ENCODE measurements around the gene MLLT10.
"Not testable (repeated sequence)": the region's sequence is repeated elsewhere in the genome, so short reads cannot be mapped to it uniquely, and the experiment has no call there.

The MLLT10 gene

DNA sequence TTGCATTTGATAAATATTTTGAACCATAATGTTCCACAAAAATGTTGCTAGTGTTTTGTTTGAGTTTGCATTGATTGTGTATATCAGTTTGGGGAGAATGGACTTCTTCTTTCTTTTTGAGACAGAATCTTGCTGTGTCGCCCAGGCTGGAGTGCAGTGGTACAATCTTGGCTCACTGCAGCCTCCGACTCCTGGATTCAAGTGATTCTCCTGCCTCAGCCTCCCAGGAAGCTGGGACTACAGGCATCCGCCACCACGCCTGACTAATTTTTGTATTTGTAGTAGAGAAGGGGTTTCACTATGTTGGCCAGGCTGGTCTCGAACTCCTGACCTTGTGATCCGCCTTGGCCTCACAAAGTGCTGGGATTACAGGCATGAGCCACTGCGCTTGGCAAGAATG lies 25.0 kb downstream of the MLLT10 start:
- H3K9ac ChIP-seq (ENCODE audit: low read length); H3K27ac ChIP-seq (ENCODE audit: low read depth, low read length); H3K9me3 ChIP-seq (ENCODE audit: control insufficient read depth, insufficient read depth, low read depth, low read length); H3K4me1 ChIP-seq (ENCODE audit: control insufficient read depth, insufficient read depth, low read length); H3K27me3 ChIP-seq (ENCODE audit: control insufficient read depth, insufficient read depth, low read length); H3K4me3 ChIP-seq (ENCODE audit: low read depth, low read length): not testable (repeated sequence)
- H3K36me3 ChIP-seq (ENCODE audit: control insufficient read depth, insufficient read depth, low read length), result peaks cover 56% of the 10 kb centered on the region

DNA sequence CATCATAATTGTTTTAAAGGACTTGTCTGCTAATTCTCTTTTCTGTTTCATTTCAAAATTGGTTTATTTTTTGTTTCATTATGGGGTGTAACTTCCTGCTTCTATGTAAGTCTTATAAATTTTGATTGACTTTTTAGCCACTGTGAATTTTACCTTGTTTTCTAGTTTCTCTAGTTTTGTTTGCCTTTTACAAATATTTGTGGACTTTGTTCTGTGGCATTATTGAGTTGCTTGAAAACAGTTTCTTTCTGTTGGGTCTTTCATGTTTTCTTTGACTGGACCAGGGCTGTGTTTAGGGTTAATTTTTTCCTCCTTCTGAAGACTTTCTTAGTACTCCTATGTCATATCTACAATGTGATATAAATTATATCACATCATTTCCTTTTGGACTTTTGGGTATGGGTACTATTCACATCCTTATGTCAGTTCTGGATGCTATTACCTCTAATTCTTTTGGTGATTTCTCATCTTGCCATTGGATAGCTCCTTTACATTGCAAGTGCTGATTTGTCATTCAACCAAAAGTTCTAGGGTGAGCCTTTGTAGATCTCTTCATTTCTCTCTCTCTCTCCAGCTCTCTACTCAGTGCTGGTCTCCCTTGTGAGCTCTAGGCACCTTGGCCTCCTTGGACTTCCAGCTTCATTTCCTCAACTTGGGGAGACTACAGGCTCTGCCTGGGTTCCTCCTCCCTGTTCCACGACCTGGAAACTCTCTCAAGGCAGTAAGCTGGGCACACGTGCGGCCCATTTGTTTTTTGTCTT lies 36.9 kb downstream of the MLLT10 start:
- Histone ChIP-seq H3K9ac (ENCODE audit: low read length) (no peak overlapping the region), H3K27ac (ENCODE audit: low read depth, low read length) (no peak overlapping the region), H3K36me3 (ENCODE audit: control insufficient read depth, insufficient read depth, low read length) (0 out of 2 replicates have a peak, but pooled peaks cover 11% of the 10 kb centered on the region), H3K4me1 (ENCODE audit: control insufficient read depth, insufficient read depth, low read length) (peaks cover 12% of the 10 kb centered on the region; the same call in 1 of the 2 replicates), H3K9me3 (ENCODE audit: control insufficient read depth, insufficient read depth, low read depth, low read length) (no peaks in the 10 kb centered on the region), H3K27me3 (ENCODE audit: control insufficient read depth, insufficient read depth, low read length) (no peaks in the 10 kb centered on the region), H3K4me3 (ENCODE audit: low read depth, low read length) (no peak overlapping the region)

DNA sequence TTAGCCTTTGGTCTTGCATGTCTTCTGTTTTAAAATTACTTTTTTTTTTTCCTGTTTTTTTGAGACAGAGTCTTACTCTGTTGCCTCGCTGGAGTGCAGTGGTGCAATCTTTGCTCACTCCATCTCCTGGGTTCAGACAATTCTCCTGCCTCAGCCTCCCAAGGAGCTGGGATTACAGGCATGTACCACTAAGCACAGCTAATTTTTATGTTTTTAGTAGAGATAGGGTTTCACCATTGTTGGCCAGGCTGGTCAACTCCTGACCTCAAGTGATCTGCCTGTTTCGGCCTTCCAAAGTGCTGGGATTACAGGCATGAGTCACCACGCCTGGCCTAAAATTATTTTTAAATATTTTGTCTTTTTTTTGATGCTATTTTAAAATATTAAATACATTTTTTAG lies 38.5 kb downstream of the MLLT10 start:
- no peaks in the 10 kb centered on the region for H3K27me3 ChIP-seq (ENCODE audit: control insufficient read depth, insufficient read depth, low read length)
- no peak overlapping the region for H3K4me3 ChIP-seq (ENCODE audit: low read depth, low read length)
- H3K9ac ChIP-seq (ENCODE audit: low read length), result no peak overlapping the region
- H3K9me3 ChIP-seq (ENCODE audit: control insufficient read depth, insufficient read depth, low read depth, low read length), result no peaks in the 10 kb centered on the region
- peaks cover 9% of the 10 kb centered on the region; the same call in 1 of the 2 replicates for H3K36me3 ChIP-seq (ENCODE audit: control insufficient read depth, insufficient read depth, low read length)
- 0 out of 2 replicates have a peak, but pooled peaks cover 8% of the 10 kb centered on the region for H3K4me1 ChIP-seq (ENCODE audit: control insufficient read depth, insufficient read depth, low read length)
- no peak overlapping the region for H3K27ac ChIP-seq (ENCODE audit: low read depth, low read length)

DNA sequence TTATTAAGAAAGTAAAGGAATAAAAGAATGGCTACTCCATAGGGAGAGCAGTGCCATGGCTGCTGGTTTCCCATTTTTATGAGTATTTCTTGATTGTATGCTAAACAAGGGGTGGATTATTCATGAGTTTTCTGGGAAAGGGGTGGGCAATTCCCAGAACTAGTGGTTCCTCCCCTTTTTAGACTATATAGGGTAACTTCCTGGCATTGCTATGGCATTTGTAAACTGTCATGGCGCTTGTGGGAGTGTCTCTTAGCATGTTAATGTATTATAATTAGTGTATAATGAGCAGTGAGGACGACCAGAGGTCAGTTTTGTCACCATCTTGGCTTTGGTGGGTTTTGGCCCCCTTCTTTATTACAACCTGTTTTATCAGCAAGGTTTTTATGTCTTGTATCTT lies 40.5 kb downstream of the MLLT10 start:
- not testable (repeated sequence) for H3K9me3 ChIP-seq (ENCODE audit: control insufficient read depth, insufficient read depth, low read depth, low read length); H3K36me3 ChIP-seq (ENCODE audit: control insufficient read depth, insufficient read depth, low read length); H3K27me3 ChIP-seq (ENCODE audit: control insufficient read depth, insufficient read depth, low read length); H3K27ac ChIP-seq (ENCODE audit: low read depth, low read length); H3K9ac ChIP-seq (ENCODE audit: low read length); H3K4me3 ChIP-seq (ENCODE audit: low read depth, low read length); H3K4me1 ChIP-seq (ENCODE audit: control insufficient read depth, insufficient read depth, low read length)

DNA sequence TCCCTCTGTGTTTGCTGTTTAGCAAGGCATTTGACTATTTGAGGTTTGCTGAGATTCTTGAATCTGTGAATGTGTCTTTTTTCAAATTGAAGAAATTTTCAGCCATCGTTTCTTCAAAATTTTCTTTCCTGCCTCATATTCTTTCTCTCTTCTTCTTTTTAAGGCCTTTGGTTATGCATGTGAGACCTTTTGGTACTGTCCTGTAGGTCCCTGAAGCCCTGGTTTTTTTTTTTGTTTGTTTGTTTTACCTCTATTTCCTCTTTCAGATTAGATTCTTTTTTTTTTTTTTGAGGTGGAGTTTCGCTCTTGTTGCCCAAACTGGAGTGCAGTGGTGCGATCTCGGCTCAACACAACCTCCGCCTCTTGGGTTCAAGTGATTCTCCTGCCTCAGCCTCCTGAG lies 45.3 kb downstream of the MLLT10 start:
- no peaks in the 10 kb centered on the region for H3K27me3 ChIP-seq (ENCODE audit: control insufficient read depth, insufficient read depth, low read length)
- H3K4me3 ChIP-seq (ENCODE audit: low read depth, low read length), result no peak overlapping the region
- peaks cover 3% of the 10 kb centered on the region; the same call in 1 of the 2 replicates for H3K9me3 ChIP-seq (ENCODE audit: control insufficient read depth, insufficient read depth, low read depth, low read length)
- H3K36me3 ChIP-seq (ENCODE audit: control insufficient read depth, insufficient read depth, low read length), result peaks cover 8% of the 10 kb centered on the region
- no peak overlapping the region for H3K27ac ChIP-seq (ENCODE audit: low read depth, low read length)
- H3K4me1 ChIP-seq (ENCODE audit: control insufficient read depth, insufficient read depth, low read length), result no peaks in the 10 kb centered on the region
- no peak overlapping the region for H3K9ac ChIP-seq (ENCODE audit: low read length)

DNA sequence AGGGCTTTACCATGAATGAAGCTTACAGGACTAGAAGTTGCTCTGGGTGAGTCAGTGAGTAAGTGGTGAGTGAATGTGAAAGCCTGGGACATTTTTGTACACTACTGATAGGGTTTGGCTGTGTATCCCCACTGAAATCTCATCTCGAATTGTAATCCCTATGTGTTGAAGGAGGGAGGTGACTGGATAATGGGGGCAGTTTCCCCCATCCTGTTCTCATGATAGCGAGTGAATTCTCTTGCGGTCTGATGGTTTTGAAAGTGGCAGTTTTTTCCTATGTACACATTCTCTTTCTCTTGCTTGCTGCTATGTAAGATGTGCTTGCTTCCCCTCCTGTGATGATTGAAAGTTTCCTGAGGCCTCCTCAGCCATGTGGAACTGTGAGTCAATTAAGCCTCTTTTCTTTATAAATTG lies 47.4 kb downstream of the MLLT10 start:
- H3K27ac ChIP-seq (ENCODE audit: low read depth, low read length); H3K9me3 ChIP-seq (ENCODE audit: control insufficient read depth, insufficient read depth, low read depth, low read length); H3K27me3 ChIP-seq (ENCODE audit: control insufficient read depth, insufficient read depth, low read length); H3K4me1 ChIP-seq (ENCODE audit: control insufficient read depth, insufficient read depth, low read length); H3K9ac ChIP-seq (ENCODE audit: low read length); H3K36me3 ChIP-seq (ENCODE audit: control insufficient read depth, insufficient read depth, low read length); H3K4me3 ChIP-seq (ENCODE audit: low read depth, low read length): not testable (repeated sequence)

DNA sequence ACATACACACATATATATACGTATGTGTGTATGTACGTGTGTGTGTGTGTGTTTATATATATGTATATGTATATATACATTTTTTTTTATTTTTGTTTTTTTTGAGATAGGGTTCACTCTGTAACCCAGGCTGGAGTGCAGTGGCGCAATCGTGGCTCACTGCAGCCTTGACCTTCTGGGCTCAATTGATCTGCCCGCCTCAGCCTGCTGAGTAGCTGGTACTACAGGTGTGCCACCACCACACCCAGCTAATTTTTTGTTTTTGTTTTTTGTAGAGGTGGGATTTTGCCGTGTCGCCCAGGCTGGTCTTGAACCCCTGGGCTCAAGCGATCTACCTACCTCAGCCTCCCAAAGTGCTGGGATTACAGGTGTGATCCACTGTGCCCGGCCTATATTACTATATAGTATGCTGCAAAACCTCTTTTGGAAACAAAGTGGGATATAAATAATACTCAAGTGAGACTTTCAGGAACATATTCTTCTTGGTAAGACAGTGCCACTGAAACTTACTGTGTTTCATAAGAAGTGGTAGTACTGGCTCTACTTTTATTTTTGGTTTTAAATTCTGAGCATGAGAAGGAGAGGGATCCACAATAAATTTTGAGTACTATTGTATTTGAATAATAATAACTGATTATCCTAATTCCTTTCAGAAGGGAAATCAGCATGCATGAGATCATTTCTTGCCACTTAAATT lies 51.0 kb downstream of the MLLT10 start:
- H3K36me3 ChIP-seq (ENCODE audit: control insufficient read depth, insufficient read depth, low read length), result peaks cover 22% of the 10 kb centered on the region
- no peaks in the 10 kb centered on the region for H3K4me1 ChIP-seq (ENCODE audit: control insufficient read depth, insufficient read depth, low read length)
- H3K9ac ChIP-seq (ENCODE audit: low read length), result no peak overlapping the region
- no peak overlapping the region for H3K4me3 ChIP-seq (ENCODE audit: low read depth, low read length)
- H3K27ac ChIP-seq (ENCODE audit: low read depth, low read length), result no peak overlapping the region
- no peaks in the 10 kb centered on the region for H3K27me3 ChIP-seq (ENCODE audit: control insufficient read depth, insufficient read depth, low read length)
- peaks cover 3% of the 10 kb centered on the region; the same call in 1 of the 2 replicates for H3K9me3 ChIP-seq (ENCODE audit: control insufficient read depth, insufficient read depth, low read depth, low read length)

DNA sequence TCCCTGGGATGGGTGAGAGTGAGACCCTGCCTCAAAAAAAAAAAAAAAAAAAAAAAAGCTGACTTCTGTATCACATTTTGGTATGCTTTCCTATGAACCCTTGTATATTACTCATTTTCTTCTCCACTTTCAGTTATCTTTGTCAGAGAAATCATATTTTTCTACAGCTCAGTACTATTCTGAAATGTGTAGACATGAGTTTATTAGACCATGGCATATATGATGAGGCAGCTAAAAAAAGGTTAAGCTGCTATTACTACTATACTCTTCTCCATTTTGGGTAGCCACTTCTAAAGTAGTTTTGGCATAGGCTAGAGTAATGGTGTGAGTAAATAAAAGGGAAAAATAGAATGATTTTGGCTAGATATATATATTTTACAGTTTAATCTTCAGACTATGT lies 53.4 kb downstream of the MLLT10 start:
- Histone ChIP-seq H3K36me3 (ENCODE audit: control insufficient read depth, insufficient read depth, low read length) (peaks cover 21% of the 10 kb centered on the region), H3K9me3 (ENCODE audit: control insufficient read depth, insufficient read depth, low read depth, low read length) (peaks cover 3% of the 10 kb centered on the region; the same call in 1 of the 2 replicates), H3K4me1 (ENCODE audit: control insufficient read depth, insufficient read depth, low read length) (no peaks in the 10 kb centered on the region)

DNA sequence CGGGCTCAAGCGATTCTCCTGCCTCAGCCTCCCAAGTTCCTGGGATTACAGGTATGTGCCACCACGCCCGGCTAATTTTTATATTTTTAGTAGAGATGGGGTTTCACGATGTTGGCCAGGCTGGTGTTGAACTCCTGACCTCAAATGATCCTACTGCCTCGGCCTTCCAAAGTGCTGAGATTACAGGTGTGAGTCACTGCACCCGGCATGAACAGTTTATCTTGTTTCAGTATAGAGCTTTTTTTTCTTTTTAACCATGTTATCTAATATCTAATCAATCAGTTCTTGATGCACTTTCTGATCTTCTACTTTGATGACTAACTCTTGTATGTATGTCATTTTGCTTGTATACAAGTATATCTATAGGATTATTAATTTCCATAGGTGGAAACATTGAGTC lies 54.1 kb downstream of the MLLT10 start:
- H3K27ac ChIP-seq (ENCODE audit: low read depth, low read length); H3K4me1 ChIP-seq (ENCODE audit: control insufficient read depth, insufficient read depth, low read length); H3K9ac ChIP-seq (ENCODE audit: low read length); H3K9me3 ChIP-seq (ENCODE audit: control insufficient read depth, insufficient read depth, low read depth, low read length); H3K27me3 ChIP-seq (ENCODE audit: control insufficient read depth, insufficient read depth, low read length); H3K4me3 ChIP-seq (ENCODE audit: low read depth, low read length): not testable (repeated sequence)
- peaks cover 17% of the 10 kb centered on the region for H3K36me3 ChIP-seq (ENCODE audit: control insufficient read depth, insufficient read depth, low read length)

More for the DNA sequence above, 53.4 kb downstream of the MLLT10 start:
- Histone ChIP-seq H3K27me3 (ENCODE audit: control insufficient read depth, insufficient read depth, low read length) (no peaks in the 10 kb centered on the region), H3K4me3 (ENCODE audit: low read depth, low read length) (no peak overlapping the region), H3K27ac (ENCODE audit: low read depth, low read length) (no peak overlapping the region), H3K9ac (ENCODE audit: low read length) (no peak overlapping the region)

DNA sequence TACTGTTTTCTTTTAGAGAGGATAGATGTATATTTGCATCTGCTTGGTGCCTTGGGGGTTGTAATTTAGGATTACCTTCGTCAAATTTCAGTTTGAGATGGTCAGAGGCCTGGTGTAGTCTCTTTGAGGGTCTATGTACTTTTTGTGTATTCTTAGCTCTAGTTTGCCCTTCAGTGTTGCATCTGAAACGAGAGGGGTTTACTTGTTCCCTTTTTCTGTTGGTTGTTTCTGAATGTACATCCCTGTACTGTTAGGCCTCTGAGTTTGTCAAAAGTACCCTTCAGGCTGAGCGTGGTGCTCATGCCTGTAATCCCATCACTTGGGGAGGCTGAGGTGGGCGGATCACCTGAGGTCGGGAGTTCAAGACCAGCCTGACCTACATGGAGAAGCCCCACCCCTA lies 60.0 kb downstream of the MLLT10 start:
- Histone ChIP-seq H3K4me1 (ENCODE audit: control insufficient read depth, insufficient read depth, low read length) (no peaks in the 10 kb centered on the region; the same call in 1 of the 2 replicates), H3K27ac (ENCODE audit: low read depth, low read length) (no peak overlapping the region)

DNA sequence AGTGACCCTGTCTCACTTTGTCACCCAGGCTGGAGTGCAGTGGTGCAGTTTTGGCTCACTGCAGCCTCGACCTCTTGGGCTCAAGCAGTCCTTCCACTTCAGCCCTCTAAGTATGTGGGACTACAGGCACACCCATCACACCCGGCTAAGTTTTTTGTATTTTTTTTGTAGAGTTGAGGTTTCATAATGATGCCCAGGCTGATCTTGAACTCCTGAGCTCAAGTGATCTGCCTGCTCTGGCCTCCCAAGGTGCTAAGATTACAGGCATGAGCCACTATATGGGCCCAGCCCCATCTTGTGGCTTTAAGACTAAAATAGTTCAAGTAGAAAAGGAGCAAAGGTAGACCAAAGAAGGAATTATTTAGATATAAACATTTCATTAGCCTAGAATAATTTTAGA lies 65.5 kb downstream of the MLLT10 start:
- Histone ChIP-seq H3K36me3 (ENCODE audit: control insufficient read depth, insufficient read depth, low read length) (no peaks in the 10 kb centered on the region), H3K9me3 (ENCODE audit: control insufficient read depth, insufficient read depth, low read depth, low read length) (no peaks in the 10 kb centered on the region), H3K9ac (ENCODE audit: low read length) (no peak overlapping the region), H3K27ac (ENCODE audit: low read depth, low read length) (no peak overlapping the region), H3K4me1 (ENCODE audit: control insufficient read depth, insufficient read depth, low read length) (no peaks in the 10 kb centered on the region), H3K4me3 (ENCODE audit: low read depth, low read length) (no peak overlapping the region), H3K27me3 (ENCODE audit: control insufficient read depth, insufficient read depth, low read length) (no peaks in the 10 kb centered on the region)

More for the DNA sequence above, 60.0 kb downstream of the MLLT10 start:
- no peaks in the 10 kb centered on the region for H3K27me3 ChIP-seq (ENCODE audit: control insufficient read depth, insufficient read depth, low read length)
- peaks cover 4% of the 10 kb centered on the region for H3K36me3 ChIP-seq (ENCODE audit: control insufficient read depth, insufficient read depth, low read length)
- H3K4me3 ChIP-seq (ENCODE audit: low read depth, low read length), result no peak overlapping the region
- no peak overlapping the region for H3K9ac ChIP-seq (ENCODE audit: low read length)
- H3K9me3 ChIP-seq (ENCODE audit: control insufficient read depth, insufficient read depth, low read depth, low read length), result no peaks in the 10 kb centered on the region
